ENCODE data around the gene NEDD9.

Gene NEDD9

GRCh38 chr6:11229655-11230046, 2.8 kb downstream of the NEDD9 start:
- no peak for TF ChIP-seq CTCF (conservative IDR thresholded peaks at IDR 0.05; ENCODE audit: low read depth, low read length)
- H3K4me3 ChIP-seq (ENCODE audit: low read depth, low read length): peak overlapping the region; percentile 74
- DNase-seq (ENCODE audit: low read depth): peak; percentile 58

- no peak for TF ChIP-seq CTCF (conservative IDR thresholded peaks at IDR 0.05; ENCODE audit: low read depth, low read length)
- DNase-seq (ENCODE audit: low read depth): no peak
- peak overlapping the region; percentile 74 for H3K4me3 ChIP-seq (ENCODE audit: low read depth, low read length)
These were observed 3.4 kb downstream of the NEDD9 start for GRCh38 chr6:11228935-11229654.

DNA sequence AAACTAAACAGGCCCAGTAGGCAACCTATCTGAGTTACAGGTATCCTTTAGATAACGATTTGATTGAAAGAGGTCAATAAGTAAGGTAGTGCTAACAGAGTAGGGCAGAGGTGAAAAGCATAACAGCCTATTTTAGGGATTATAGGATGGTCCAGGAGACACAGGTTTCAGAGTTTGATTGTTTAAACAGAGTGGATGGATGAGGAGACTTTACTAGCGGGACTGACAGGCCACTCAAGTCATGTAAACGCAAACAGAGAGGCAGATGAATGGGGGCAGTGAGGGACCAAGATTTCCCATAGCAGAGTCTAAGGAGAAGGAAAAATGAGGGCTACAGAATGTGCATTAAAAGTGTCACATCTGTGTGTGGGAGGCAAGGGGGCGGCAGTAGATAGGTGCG, 4.8 kb downstream of the NEDD9 start:
- TF ChIP-seq CTCF (conservative IDR thresholded peaks at IDR 0.05; ENCODE audit: low read depth, low read length): no peak
- H3K4me3 ChIP-seq (ENCODE audit: low read depth, low read length): no peak overlapping the region
- DNase-seq (ENCODE audit: low read depth): no peak

GRCh38 chr6:11226005-11226404, 6.5 kb downstream of the NEDD9 start:
- DNase-seq (ENCODE audit: low read depth): no peak
- TF ChIP-seq CTCF (conservative IDR thresholded peaks at IDR 0.05; ENCODE audit: low read depth, low read length): no peak
- H3K4me3 ChIP-seq (ENCODE audit: low read depth, low read length): no peak overlapping the region

GRCh38 chr6:11224966-11225463, 7.5 kb downstream of the NEDD9 start:
- no peak for DNase-seq (ENCODE audit: low read depth)
- H3K4me3 ChIP-seq (ENCODE audit: low read depth, low read length): no peak overlapping the region
- TF ChIP-seq CTCF (conservative IDR thresholded peaks at IDR 0.05; ENCODE audit: low read depth, low read length): no peak

DNA sequence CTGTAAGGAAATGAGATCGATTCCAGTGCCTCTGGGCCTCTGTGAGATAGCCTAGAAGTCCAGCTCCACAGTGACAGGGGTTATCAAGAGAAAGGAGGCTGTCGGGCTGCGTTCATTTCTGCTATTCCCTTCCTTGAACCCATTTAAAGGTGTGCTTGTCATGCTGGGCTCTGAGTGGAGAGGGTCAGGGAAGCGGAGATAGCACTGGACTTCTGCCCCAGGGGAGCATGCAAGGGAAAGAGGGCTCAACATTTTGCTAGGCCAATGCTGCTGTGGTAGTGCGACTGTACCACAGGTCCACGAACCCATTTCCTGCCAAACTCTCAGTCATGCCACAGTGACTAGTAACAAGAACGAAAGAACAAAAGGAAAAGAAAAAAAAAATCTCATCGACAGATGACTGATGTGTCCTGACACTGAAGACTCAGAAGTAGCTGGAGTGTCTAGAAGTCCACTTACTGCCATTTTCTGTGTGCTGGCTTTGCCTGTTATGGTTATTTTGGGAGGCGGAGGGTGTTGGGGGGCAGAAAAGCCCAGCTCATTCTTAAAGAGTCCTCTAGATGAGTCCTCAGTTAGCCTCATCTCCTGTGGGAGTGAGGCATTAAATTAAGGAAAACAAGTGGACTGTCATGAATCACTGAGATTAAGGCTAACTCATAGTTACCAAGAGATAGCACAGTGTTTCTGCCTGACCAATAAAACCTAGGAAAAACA, 8.1 kb downstream of the NEDD9 start:
- no peak for TF ChIP-seq CTCF (conservative IDR thresholded peaks at IDR 0.05; ENCODE audit: low read depth, low read length)
- DNase-seq (ENCODE audit: low read depth): no peak
- no peak overlapping the region for H3K4me3 ChIP-seq (ENCODE audit: low read depth, low read length)

All from choroid plexus epithelial cell (primary cell).